Myocyte (in vitro differentiated cells): ENCODE results near the gene CCDC149. TPM values are rescaled to one million over a fixed set of nuclear protein-coding genes. Genes with fewer than 3 reads are reported as not detected.

Experiments used
- DNase-seq: peaks from one replicate; pipeline ENCODE4 v3.0.0-alpha.2; 2012; ENCODE audit warnings: low read depth
- total RNA-seq: library from RNA; depleted of rRNA; stranded (reverse); fragments of >200 nt; gene quantifications from 2 replicates; pipeline ENCODE4 v1.2.3, GENCODE V29; 2014

CCDC149 gene
- total RNA-seq, 1 donor from 2014 or later, result 5.1 TPM

DNA sequence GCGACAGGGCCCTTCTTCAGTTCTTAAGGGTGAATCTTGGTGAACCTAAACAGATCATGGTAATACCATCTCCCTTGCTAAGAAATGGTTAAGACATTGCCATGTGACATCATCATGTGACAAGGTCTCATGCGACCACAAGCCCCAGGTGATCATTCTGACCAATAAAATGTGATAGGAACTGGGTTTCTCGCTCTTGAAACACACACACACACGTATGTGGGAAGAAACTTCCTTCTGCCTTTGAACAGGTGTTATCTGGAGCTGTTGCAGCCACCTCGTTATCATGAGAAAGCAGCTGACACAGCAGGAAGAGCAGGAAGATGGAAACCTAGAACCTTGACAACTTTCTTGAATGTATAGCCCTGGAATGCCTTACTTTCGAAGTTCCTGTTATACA is 107.3 kb downstream of the CCDC149 start:
- no peak for DNase-seq

GRCh38 chr4:24805067-24805466 is 107.8 kb downstream of the CCDC149 start:
- no peak for DNase-seq

DNA sequence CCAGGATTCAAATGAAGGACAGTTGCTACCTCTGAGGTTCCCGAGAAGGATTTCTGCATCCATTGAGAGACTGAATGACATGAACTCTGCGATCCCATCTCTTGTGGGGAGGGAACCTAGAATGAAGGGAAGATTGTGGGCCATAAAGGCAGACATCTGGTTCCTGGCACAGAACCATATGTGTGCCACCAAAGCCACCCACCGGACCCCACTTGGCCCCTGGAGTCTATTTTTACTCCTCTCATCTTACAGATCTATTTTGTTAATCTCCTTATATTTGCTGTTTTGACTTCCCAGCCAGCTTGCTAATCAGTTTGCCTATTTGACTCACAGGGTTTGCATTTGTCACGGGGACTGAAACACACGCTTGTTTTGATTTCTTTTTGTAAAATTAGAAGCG is 110.2 kb downstream of the CCDC149 start:
- DNase-seq, result no peak

DNA sequence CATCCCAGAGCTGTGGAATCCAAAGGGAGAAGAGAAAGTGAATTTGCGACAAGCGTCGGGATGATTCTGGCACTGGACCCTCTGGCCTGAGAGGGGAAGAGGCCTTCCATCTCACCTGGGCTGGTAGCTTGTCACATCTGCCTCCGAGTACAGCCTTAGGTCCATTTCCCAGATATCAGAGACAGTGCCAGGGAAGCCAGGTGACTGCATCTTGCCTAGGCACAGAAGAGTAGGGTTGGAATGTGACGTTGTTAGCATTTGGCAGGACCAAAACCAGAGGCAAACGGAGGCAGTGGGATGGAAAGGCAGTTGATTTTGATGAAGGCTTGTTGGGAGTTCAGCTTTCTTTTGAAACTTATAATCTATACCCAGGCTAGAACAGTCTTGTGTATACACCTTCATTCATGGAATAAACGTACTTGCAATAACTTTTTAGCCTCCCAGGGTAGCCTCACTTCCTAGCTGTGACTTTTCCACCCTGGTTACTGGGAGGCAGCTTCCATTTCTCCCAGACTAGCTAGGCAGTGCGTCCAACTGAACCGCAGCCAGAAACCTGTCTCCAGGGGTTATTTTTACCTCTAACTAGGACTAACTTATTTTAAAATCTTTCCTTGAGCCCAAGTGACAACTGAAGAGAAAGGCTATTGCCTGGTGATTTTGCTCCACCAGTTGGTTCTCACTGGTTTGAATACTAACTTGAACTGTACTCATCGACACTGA is 111.5 kb downstream of the CCDC149 start:
- no peak for DNase-seq

- no peak for DNase-seq
These were observed 112.4 kb downstream of the CCDC149 start for GRCh38 chr4:24800325-24800895.

- no peak for DNase-seq
These were observed 113.1 kb downstream of the CCDC149 start for GRCh38 chr4:24799544-24800324.

DNA sequence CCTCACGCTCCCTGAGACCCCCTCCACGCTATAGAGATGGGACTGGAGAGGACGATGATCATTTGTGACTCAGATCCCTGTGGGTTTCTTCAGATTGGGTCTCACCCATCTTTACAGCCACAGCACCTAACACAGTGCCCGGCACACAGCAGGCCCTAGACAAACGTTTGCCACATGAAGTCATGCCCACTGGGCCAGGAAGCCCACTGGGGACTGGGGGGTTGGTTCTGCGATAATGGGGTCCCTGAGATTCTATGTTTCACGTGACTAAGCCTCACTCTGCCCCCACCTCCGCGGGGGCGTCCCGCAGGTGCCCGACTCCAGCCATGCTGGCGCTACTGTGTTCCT is 113.7 kb downstream of the CCDC149 start:
- DNase-seq, result no peak

- no peak for DNase-seq
These were observed 114.7 kb downstream of the CCDC149 start for GRCh38 chr4:24798036-24798610.

DNA sequence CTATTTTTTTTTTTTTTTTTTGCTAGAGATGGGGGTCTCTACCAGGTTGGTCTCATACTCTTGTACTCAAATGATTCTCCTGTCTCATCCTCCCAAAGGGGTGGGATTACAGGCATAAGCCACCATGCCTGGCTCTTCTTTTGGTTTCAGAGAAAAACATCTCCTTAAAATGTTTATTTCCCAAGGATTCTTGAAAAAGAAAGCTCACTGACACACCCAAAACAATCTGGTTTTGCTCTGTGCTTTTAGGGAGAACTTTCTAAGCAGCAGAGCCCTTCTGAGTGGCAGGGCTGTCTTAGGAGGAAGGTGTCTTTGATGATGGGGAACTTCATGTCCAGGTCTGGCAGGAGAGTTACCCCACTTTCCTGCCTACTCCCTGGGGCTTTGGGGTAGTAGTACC is 116.2 kb downstream of the CCDC149 start:
- DNase-seq, result no peak

- DNase-seq, result no peak
These were observed 117.0 kb downstream of the CCDC149 start for GRCh38 chr4:24795666-24796381.

- DNase-seq, result peak; percentile 53
These were observed 117.8 kb downstream of the CCDC149 start, which contains the start of gene SOD3 for GRCh38 chr4:24794916-24795665. Gene SOD3 (plus strand): TSS chr4:24795573. CDS start chr4:24799522, 3,949 bp downstream.

DNA sequence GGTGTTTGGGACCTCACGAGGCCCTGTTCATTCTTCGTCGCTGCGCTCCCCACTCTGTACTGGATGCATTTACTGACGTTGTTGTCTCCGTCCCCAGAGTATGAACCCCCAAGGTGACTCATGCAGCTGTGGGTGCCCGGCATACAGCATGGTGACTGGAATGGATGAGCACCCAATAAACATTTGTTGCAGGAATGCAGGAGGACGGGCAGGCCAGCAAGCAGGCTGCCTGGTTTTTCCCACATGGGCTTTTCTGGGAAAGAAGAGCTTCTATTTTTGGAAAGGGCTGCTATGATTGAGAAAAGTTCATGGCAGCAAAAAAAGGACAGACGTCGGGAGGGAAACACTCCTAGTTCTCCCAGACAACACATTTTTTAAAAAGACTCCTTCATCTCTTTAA is 118.4 kb downstream of the CCDC149 start:
- peak; percentile 71 for DNase-seq

GRCh38 chr4:24794051-24794450 is 118.8 kb downstream of the CCDC149 start:
- no peak for DNase-seq

DNA sequence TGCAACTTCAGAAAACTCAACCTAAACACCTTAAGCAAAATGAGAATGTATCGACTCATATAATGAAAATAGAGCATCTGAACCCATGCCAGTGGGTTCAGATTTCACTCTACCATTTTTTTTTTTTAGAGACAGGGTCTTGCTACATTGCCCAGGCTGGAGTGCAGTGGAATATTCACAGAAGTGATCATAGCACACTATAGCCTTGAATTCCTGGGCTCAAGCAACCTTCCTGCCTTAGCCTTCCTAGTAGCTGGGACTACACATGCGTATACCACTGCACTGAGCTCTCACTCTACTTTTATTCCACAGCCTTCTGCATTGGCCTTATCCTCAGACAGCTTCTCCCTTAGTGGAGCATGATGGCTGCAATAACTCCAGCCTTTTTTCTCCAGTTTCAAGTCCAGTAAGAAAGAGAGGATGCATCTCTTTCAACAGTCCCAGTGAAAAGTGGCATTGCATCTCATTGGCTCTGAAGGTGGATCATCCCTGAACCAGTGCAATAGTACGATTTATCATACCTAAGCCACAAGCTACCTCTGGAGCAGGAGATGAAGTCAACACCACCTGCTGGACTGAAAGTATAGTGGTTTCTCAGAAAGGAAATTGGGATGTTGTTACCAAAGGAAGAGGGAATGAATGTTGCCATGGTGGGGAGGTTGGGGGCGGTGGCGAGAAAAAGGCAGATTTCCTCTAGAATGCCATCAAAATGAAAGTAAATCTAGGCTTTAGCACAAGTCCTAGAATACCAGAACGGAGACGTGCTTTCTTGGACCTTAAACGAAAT is 119.4 kb downstream of the CCDC149 start:
- DNase-seq, result no peak

- no peak for DNase-seq
These were observed 120.3 kb downstream of the CCDC149 start for GRCh38 chr4:24792552-24792951.

DNA sequence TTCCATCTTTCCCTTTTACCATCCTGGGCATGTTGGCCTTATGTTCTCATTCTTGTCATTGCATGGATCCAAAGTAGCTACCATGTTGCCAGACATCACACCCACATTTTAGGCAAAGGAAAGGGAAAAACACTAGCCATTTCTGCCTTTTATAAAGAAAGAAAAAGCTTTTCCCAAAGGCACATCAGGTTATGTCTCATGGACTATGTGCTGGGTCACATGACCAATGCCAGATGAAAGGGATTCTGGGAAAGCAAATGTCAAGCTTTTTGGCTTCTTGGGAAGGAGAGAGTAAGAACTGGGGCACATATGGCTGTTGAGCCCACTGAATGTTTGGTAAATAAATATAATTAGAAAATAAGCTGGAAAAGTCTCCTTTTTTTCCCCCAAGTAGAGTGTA is 121.8 kb downstream of the CCDC149 start:
- DNase-seq, result no peak

DNA sequence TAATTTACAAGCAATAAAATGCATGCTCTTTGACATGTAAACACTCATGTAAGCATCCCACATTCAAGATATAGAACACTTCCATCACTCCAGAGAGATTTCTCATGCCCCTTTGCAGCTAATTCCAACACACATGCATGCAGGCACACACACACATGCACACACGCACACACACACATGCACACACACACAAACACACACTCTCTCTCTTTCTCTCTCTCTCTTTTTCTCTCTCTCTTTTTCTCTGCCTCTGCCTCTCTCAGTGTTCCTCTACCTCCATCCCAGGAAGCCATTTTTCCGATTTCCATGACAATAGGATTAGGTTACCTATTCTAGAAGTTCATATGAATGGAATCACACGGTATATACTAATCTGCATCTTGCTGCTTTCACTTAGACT is 129.3 kb downstream of the CCDC149 start:
- no peak for DNase-seq

- DNase-seq, result peak; percentile 24
These were observed 130.7 kb downstream of the CCDC149 start for GRCh38 chr4:24781999-24782745.

- DNase-seq, result no peak
These were observed 131.8 kb downstream of the CCDC149 start for GRCh38 chr4:24780936-24781495.
